D721Med (cell line): ENCODE data around the gene KCNG4.

Experiments
- DNase-seq: peaks from one replicate; pipeline ENCODE4 v3.0.0; 2011; ENCODE audit warnings: low spot score; ENCODE audit not compliant: insufficient read length
- FAIRE-seq: peaks from 2 replicates; lab custom pipeline; 2011; peaks lifted over from hg19 to GRCh38; lab: Jason Lieb, UNC
- TF ChIP-seq, protein P1 (sequence below): IDR thresholded peaks from 2 replicates; pipeline ENCODE4 v1.5.1; 2012; ENCODE audit warnings: mild to moderate bottlenecking, control low read depth; ENCODE audit not compliant: insufficient read depth; ENCODE audit errors: missing control alignments

Gene KCNG4

DNA sequence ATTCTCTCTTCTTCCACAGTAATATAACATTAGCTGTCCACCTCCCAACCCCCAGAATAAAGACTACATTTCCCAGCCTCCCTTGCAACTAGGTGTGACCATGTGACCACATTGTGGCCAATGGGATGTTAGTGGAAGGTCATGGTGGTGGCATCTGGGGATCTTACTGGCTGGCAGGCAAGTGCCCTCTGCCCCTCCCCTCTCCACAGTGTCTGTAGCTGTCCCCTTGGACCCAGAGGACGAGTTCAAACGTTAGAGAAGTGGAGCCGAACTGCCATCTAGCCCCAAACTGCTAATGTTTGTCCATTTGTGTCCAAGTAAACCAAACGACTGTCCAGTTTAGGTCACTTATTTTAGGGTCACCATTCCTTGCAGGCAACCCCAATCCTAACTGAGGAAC, 26.6 kb upstream of the KCNG4 start:
- FAIRE-seq (no peak), DNase-seq (no peak)
- TF ChIP-seq, protein P1, sequence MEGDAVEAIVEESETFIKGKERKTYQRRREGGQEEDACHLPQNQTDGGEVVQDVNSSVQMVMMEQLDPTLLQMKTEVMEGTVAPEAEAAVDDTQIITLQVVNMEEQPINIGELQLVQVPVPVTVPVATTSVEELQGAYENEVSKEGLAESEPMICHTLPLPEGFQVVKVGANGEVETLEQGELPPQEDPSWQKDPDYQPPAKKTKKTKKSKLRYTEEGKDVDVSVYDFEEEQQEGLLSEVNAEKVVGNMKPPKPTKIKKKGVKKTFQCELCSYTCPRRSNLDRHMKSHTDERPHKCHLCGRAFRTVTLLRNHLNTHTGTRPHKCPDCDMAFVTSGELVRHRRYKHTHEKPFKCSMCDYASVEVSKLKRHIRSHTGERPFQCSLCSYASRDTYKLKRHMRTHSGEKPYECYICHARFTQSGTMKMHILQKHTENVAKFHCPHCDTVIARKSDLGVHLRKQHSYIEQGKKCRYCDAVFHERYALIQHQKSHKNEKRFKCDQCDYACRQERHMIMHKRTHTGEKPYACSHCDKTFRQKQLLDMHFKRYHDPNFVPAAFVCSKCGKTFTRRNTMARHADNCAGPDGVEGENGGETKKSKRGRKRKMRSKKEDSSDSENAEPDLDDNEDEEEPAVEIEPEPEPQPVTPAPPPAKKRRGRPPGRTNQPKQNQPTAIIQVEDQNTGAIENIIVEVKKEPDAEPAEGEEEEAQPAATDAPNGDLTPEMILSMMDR, result no peak

DNA sequence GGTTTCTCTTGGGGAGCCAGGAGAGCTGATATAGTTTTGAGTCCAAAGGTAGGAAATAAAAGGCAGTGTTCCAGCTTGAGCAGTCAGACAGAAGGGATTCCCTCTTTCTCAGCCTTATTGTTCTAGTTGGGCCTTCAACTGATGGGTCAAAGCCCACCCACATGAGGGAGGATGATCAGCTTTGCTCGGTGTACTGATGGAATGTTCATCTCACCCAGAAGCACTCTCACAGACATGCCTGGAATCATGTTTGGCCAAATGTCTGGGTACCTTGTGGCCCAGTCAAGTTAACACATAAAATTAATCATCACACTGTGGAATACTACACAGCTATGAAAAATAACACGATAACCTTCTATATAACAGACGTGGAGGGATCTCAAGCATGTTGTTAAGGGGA, 23.1 kb upstream of the KCNG4 start:
- no peak for DNase-seq
- no peak for FAIRE-seq
- TF ChIP-seq, protein P1, result no peak

DNA sequence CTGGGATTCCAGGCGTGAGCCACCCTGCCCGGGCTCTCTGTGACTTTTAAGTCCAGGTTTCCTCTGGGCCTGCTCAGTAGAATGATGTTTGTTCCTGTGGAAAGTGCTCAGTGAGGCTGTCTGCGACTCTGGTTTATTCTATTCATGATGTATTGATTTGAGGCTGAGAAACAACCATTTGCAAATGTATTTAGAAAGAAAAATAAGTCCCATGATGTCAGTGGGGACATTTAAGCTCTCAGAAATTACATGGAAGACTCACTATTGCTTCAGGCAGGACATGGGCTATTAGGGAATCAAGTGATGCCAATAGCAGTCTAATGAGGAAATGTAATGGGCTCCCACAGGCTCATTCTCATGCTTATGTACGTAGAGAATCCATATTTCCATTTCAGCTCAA, 22.2 kb upstream of the KCNG4 start:
- TF ChIP-seq, protein P1, result no peak
- FAIRE-seq, result no peak
- DNase-seq, result no peak

DNA sequence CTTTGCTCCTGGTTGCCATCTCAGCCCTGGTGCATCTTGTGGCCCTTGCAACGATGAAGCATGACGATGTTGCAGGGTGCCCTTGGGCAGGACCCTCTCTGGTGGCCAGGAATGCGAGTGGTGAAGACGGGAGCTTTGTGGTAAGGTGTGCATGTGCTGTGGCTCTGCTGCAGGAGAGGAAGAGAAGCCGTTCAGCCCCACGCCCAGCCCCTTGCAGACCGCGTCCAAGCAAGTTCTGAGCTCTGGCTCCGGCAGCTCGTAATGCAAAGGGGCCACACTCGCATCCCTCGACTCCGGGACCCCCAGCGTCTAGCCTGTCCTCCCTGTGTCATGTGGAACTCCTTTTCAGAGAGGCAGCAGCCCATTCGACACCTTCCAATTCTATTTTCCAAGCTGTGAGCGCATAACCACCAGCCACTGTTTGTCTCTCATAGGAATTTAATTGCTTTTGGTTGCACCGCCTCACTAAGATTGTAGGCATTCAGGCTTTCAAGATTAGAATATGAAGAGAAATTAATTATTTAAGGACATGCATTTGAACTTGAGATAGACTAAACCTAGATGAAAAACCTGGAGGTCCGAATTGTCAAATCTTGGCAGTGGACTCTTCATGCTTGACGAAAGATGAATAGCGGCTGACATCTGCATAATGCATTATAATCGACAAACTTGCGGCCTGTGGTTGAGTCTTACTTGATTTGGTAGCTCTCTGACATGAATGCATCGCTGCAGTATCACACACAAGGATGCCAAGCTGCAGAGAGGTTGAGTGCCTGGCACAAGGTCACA, 21.1 kb upstream of the KCNG4 start:
- TF ChIP-seq, protein P1, result no peak
- no peak for DNase-seq
- FAIRE-seq, result no peak

DNA sequence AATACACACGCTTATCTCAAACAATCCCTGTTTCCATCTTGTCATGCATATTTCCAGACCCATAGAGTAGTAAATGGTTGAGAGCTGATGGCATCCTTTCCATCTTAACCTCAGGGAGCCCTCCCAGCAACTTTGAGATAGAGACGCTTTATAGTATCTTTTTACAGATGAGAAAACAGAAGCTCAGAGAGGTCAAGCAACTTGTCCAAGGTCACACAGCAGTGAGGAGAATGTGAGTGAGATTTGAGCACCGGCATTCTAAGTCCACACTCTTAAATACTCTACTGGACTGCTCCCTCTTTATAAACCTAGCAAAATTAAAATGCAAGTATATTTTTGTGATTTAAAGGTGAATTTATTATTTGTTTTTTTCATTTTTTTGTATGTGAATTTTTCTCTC, 19.9 kb upstream of the KCNG4 start:
- no peak for DNase-seq
- TF ChIP-seq, protein P1, result no peak
- no peak for FAIRE-seq

DNA sequence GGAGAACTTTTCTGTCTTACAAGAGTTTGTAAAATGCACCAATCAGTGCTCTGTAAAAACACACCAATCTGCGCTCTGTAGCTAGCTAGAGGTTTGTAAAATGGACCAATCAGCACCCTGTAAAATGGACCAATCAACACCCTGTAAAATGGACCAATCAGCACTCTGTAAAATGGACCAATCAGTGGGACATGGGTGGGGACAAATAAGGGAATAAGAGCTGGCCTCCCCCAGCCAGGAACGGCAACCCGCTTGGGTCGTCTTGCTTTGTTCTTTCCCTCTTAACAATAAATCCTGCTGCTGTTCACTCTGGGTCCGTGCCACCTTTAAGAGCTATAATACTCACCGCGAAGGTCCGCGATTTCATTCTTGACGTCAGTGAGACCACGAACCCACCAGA, 18.5 kb upstream of the KCNG4 start:
- TF ChIP-seq, protein P1, result no peak
- no peak for FAIRE-seq
- no peak for DNase-seq
